PC-9 (cell line): ENCODE measurements around the gene ERC1. TPM values are rescaled to one million over a fixed set of nuclear protein-coding genes. Genes with fewer than 3 reads are reported as not detected.

Experiments
- BruUV-seq: library from RNA; stranded (reverse); fragments of 400-500 nt; replicated peaks from 2 replicates; lab custom pipeline; 2021; lab: Mats Ljungman, UMichigan
- CTCF ChIA-PET: fragments of 300-600 bp; sonication (Branson Sonifier 250); formaldehyde crosslinking; loops from one replicate; lab custom pipeline; 2022; ENCODE audit warnings: antibody characterized with exemption; lab: Charles Lee
- POLR2A ChIA-PET: fragments of 300-600 bp; sonication (Branson Sonifier 250); formaldehyde crosslinking; loops from one replicate; lab custom pipeline; 2022; ENCODE audit warnings: antibody characterized with exemption; ENCODE audit not compliant: unreplicated experiment; lab: Charles Lee
- DNase-seq, 2 experiments: peaks; one replicate each; pipeline versions ENCODE4 v3.0.0 to v3.0.0-alpha.2; 2015 to 2022; ENCODE audit warnings: mixed read lengths in 1 of 2
- H2AFZ ChIP-seq: fragments of 200-600 bp; sonication (generic); 2 replicates; pipeline ENCODE4 v1.8.1; 2017; ENCODE audit warnings: antibody characterized with exemption
- H3F3A ChIP-seq: fragments of 200-600 bp; sonication (generic); 2 replicates; pipeline ENCODE4 v1.8.1; 2017; ENCODE audit warnings: antibody characterized with exemption, mild to moderate bottlenecking, low read depth; ENCODE audit not compliant: insufficient read depth
- H3K27ac ChIP-seq: fragments of 200-600 bp; sonication (generic); 2 replicates; pipeline ENCODE4 v1.6.1; 2016; ENCODE audit warnings: mixed run types
- H3K27me3 ChIP-seq: fragments of 200-600 bp; sonication (generic); 2 replicates; pipeline ENCODE4 v1.6.1; 2016; ENCODE audit warnings: low read depth, mixed run types; ENCODE audit not compliant: insufficient read depth
- H3K36me3 ChIP-seq: fragments of 200-600 bp; sonication (generic); 2 replicates; pipeline ENCODE4 v1.6.1; 2016; ENCODE audit warnings: low read depth, mixed run types
- H3K4me1 ChIP-seq: fragments of 200-600 bp; sonication (generic); replicated peaks from 2 replicates; pipeline ENCODE4 v1.6.1; 2016; ENCODE audit warnings: mixed run types; ENCODE audit not compliant: insufficient read depth
- H3K4me2 ChIP-seq: fragments of 200-600 bp; sonication (generic); 2 replicates; pipeline ENCODE4 v1.6.1; 2017; ENCODE audit warnings: mixed run types
- H3K4me3 ChIP-seq: fragments of 200-600 bp; sonication (generic); 2 replicates; pipeline ENCODE4 v1.6.1; 2016; ENCODE audit warnings: mixed run types
- H3K79me2 ChIP-seq: fragments of 200-600 bp; sonication (generic); 2 replicates; pipeline ENCODE4 v1.6.1; 2017; ENCODE audit warnings: low read depth, mixed run types
- H3K9me2 ChIP-seq: fragments of 200-600 bp; sonication (generic); 2 replicates; pipeline ENCODE4 v1.8.1; 2017; ENCODE audit warnings: mild to moderate bottlenecking; ENCODE audit not compliant: insufficient read depth
- H3K9me3 ChIP-seq: fragments of 200-600 bp; sonication (generic); 2 replicates; pipeline ENCODE4 v1.8.1; 2016; ENCODE audit warnings: low read depth; ENCODE audit not compliant: insufficient read depth
- H4K20me1 ChIP-seq: fragments of 200-600 bp; sonication (generic); 2 replicates; pipeline ENCODE4 v1.8.1; 2017; ENCODE audit not compliant: insufficient read depth
- CTCF ChIP-seq: fragments of 200-600 bp; sonication (generic); conservative IDR thresholded peaks from 2 replicates; pipeline ENCODE4 v1.6.1; 2017; ENCODE audit warnings: mixed run types, antibody characterized with exemption, mild to moderate bottlenecking, moderate library complexity
- EZH2 ChIP-seq: fragments of 200-600 bp; sonication (generic); IDR thresholded peaks from 2 replicates; pipeline ENCODE4 v1.8.0; 2017; ENCODE audit warnings: antibody characterized with exemption, low read depth
- intact Hi-C: fragments of 100-400 bp; cut with micrococcal nuclease; formaldehyde crosslinking; loops from one replicate; pipeline ENCODE4 v1.10.0; 2022; ENCODE audit not compliant: unreplicated experiment
- total RNA-seq: library from RNA; stranded (reverse); gene quantifications from 2 replicates; pipeline ENCODE4 v1.2.3, GENCODE V29; 2021

ERC1 gene
- total RNA-seq, 1 experiment from 2014 or later, result 52.0 TPM

- peak; percentile 37 to 87 for DNase-seq
- H3K36me3 ChIP-seq, result no peaks in the 10 kb centered on the region
- no peak for TF ChIP-seq CTCF
- TF ChIP-seq EZH2, result no peak
- H3K9me2 ChIP-seq, result no peaks in the 10 kb centered on the region
- no TSS peak for BruUV-seq
- intact Hi-C loops, result loop anchor here (10.0 kb wide), 1 partner anchor 113 kb away; no protein-coding TSS in a partner anchor
- H3K4me1 ChIP-seq, result peaks cover 9% of the 10 kb centered on the region
- no peak overlapping the region for H2AFZ ChIP-seq
- CTCF ChIA-PET, result no interaction called here
- no peaks in the 10 kb centered on the region for H3K27me3 ChIP-seq
- no peaks in the 10 kb centered on the region for H4K20me1 ChIP-seq
- H3K4me3 ChIP-seq, result no peak overlapping the region
- peak overlapping the region; percentile 37; the same call in 1 of the 2 replicates for H3K27ac ChIP-seq
- H3K4me2 ChIP-seq, result 0 out of 2 replicates have a peak overlapping the region, but pooled peaks have one; percentile 30
- no peaks in the 10 kb centered on the region for H3K79me2 ChIP-seq
- POLR2A ChIA-PET, result interaction anchor here (0.7 kb wide), 1 partner anchor 234 kb away, joined by 3 read pairs; no protein-coding TSS in a partner anchor
- H3F3A ChIP-seq, result 0 out of 2 replicates have a peak, but pooled peaks cover 12% of the 10 kb centered on the region
- no peaks in the 10 kb centered on the region for H3K9me3 ChIP-seq
Observed at GRCh38 chr12:981176-981828, 9.7 kb upstream of the ERC1 start.

GRCh38 chr12:981961-982360 lies 9.1 kb upstream of the ERC1 start:
- POLR2A ChIA-PET, result interaction anchor here (0.7 kb wide), 1 partner anchor 443 kb away, joined by 3 read pairs; no protein-coding TSS in a partner anchor
- TF ChIP-seq EZH2 (no peak), CTCF (no peak)
- BruUV-seq, result no TSS peak
- intact Hi-C loops, result loop anchor here (10.0 kb wide), 1 partner anchor 113 kb away; no protein-coding TSS in a partner anchor
- CTCF ChIA-PET, result interaction anchor here (0.7 kb wide), 1 partner anchor 592 kb away, joined by 6 read pairs; no protein-coding TSS in a partner anchor
- Histone ChIP-seq H2AFZ (no peak overlapping the region), H4K20me1 (no peaks in the 10 kb centered on the region), H3K4me2 (no peak overlapping the region), H3K27ac (no peak overlapping the region), H3K4me1 (peaks cover 9% of the 10 kb centered on the region), H3K27me3 (no peaks in the 10 kb centered on the region), H3K36me3 (no peaks in the 10 kb centered on the region), H3F3A (0 out of 2 replicates have a peak, but pooled peaks cover 12% of the 10 kb centered on the region), H3K79me2 (no peaks in the 10 kb centered on the region), H3K9me3 (no peaks in the 10 kb centered on the region), H3K4me3 (no peak overlapping the region), H3K9me2 (no peaks in the 10 kb centered on the region)
- DNase-seq, result no peak

GRCh38 chr12:988646-989045 lies 2.4 kb upstream of the ERC1 start:
- CTCF ChIA-PET, result interaction anchor here (1.0 kb wide), 2 partner anchors 39 to 114 kb away, joined by 3 read pairs; partner anchors contain the start of gene RAD52
- Histone ChIP-seq H3K9me3 (no peaks in the 10 kb centered on the region), H2AFZ (no peak overlapping the region), H3K79me2 (peaks cover 21% of the 10 kb centered on the region), H4K20me1 (0 out of 2 replicates have a peak, but pooled peaks cover 3% of the 10 kb centered on the region), H3K4me1 (peaks cover 34% of the 10 kb centered on the region), H3K27me3 (no peaks in the 10 kb centered on the region), H3K9me2 (no peaks in the 10 kb centered on the region), H3K4me3 (no peak overlapping the region; the same call in 1 of the 2 replicates), H3F3A (peaks cover 40% of the 10 kb centered on the region), H3K4me2 (peak overlapping the region; percentile 87), H3K27ac (no peak overlapping the region), H3K36me3 (no peaks in the 10 kb centered on the region)
- no peak for TF ChIP-seq CTCF
- no peak for TF ChIP-seq EZH2
- POLR2A ChIA-PET, result no interaction called here
- no TSS peak for BruUV-seq
- DNase-seq, result peak; percentile 37 to 74
- intact Hi-C loops, result loop anchor here (10.0 kb wide), 1 partner anchor 106 kb away; no protein-coding TSS in a partner anchor
